GM12801 (cell line): ENCODE data around the gene DFFB.

ENCODE experiments used
- TF ChIP-seq, protein P1 (sequence below): IDR thresholded peaks from one replicate; pipeline ENCODE4 v1.5.1; 2011; ENCODE audit warnings: control low read depth; ENCODE audit not compliant: insufficient read length; ENCODE audit errors: extremely low read depth

Gene DFFB

DNA sequence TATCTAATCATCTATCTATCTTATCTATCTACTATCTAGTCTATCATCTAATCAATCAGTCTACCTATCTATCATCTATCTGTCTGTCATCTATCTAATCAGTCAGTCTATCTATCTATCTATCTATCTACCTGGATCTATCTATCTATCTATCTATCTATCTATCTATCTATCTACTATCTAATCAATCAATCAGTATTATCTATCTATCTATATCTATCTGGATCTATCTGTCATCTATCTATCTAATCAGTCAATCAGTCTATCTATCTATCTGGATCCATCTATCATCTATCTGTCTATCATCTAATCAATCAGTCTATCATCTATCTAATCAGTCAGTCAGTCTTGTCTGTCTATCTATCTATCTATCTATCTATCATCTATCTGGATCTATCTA lies 69.7 kb downstream of the DFFB start:
- TF ChIP-seq, protein P1, sequence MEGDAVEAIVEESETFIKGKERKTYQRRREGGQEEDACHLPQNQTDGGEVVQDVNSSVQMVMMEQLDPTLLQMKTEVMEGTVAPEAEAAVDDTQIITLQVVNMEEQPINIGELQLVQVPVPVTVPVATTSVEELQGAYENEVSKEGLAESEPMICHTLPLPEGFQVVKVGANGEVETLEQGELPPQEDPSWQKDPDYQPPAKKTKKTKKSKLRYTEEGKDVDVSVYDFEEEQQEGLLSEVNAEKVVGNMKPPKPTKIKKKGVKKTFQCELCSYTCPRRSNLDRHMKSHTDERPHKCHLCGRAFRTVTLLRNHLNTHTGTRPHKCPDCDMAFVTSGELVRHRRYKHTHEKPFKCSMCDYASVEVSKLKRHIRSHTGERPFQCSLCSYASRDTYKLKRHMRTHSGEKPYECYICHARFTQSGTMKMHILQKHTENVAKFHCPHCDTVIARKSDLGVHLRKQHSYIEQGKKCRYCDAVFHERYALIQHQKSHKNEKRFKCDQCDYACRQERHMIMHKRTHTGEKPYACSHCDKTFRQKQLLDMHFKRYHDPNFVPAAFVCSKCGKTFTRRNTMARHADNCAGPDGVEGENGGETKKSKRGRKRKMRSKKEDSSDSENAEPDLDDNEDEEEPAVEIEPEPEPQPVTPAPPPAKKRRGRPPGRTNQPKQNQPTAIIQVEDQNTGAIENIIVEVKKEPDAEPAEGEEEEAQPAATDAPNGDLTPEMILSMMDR, result no peak

DNA sequence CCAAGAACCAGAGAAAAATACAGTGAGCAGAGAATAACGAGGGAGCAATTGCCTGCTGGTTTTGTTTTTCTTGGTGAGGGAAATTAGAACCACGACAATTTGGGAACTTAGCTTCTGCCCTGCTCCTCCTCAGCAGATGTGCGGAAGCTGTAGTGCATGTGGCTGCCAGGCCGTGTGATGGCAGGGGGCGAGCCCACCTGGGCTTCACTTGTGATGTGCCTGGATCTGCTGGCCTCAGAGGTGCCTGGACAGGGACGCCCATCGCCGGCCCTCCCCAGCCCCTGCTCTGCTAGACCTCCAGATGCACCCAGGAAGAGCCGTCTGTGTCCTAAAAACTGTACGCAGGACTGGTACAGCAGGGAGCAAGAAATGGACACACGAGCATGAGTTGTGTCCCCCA lies 71.3 kb downstream of the DFFB start:
- TF ChIP-seq, protein P1, result no peak

DNA sequence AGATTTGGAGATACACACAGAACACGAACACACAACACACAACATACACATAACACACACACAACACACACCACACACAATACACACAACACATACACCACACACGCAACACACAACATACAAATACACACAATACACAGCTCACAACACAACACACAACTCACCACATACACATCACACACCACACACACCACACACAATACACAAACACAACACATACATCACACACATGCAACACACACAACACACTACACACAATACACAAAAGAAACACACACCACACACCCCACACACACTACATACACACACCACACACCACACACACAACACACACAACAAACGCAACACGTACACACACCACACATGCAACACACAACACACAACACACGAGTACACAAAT lies 71.8 kb downstream of the DFFB start:
- TF ChIP-seq, protein P1, result no peak

DNA sequence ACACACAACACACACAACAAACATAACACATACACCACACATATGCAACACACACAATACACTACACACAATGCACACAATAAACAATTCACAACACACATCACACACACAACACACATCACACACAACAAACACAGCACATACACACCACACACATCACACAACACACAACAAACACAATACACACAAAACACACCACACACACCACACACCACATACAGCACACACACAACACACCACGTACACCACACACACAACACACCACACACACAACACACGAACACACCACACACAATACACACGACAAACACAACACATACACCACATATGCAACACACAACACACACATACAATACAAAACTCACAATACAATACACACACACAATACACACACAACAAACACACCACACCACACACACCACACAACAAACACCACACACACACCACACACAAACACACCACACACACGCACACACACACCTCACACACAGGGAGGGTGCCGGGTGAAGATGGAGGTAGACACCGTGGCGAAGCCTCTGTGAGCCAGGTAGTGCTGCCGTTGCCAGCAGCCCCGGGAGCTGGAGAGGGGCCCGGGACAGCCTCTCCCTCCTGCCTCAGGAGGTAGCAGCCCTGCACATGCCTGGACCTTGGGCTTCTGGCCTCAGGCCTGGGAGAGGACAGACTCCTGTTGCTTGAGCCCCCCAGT lies 73.2 kb downstream of the DFFB start:
- TF ChIP-seq, protein P1, result no peak

DNA sequence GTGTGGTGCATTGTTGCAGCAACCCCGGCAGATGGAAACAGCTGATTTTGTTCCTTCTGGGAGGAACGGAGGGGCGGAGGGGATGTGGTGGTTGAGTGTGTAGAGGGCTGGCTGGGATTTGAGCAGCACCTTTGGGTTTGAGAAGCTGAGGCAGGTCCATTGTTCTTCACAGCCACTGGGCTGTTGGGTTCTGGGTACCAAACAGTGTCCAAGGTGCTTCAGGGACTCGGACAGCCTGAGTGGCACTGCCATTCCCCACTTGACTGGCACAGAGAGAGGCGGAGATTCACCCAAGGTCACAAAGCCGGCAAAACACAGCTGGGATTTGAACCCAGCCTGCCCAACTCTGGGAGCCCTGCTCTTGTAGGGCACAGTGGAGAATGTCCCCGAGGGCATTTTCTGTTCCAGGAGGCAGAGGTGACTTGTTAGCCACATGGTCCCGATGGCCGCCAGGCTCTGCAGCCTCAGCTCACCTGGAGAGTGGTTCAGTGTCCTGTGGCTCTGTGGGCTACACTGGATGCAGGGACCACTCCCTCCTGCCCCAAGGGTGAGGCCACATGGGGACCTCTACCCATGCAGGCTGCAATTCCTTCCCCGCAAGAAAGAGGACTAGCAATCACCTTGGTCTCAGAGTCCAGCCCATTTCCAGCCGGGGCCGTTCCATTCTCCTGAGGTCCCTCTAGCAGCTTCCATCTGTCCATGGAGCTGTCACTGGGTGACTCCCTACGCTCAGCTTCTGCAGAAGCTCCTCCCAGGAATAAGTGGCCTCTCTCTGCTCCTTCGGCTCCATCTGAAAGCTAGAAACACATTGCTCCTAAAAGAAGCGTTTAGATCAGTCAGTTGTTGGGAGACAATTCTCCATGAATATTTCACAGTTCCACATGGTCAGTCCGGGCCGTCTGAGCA lies 74.0 kb downstream of the DFFB start:
- TF ChIP-seq, protein P1, result no peak

DNA sequence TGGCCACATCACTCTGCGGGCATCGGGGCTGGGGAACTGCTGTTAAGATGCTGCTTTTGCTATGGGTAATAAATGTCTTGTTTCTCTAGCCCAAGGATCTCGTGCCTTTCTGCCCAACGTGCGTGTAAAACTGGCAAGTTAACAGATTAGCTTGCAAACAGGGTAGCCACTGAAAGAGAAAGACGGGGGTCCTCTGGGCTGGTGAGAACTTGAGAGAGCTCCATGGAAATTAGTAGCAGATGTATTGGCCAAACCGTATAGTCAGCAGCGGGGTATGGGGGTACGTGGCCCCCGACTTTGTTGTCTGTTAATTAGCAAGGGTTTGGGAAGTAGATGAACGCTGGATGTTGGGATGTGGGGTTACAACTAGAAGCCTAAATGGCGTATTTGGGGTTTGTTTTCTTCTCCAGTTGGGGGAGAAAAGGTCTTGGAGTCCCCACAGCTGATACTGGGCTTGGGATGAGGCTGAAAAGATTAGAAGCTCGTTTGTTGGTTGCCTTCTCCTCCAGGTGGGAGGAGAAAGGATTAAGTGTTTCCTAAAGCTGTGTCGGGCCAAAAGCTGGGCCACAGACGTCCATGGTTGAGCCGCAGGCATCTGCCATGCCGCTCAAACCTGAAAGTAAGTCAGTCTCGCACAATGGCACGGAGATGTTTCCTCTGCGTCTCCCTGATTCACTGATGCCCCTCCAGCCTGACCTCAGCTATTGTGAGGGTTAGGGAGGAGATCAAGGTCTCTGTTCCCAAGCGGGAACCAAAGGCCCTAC lies 75.1 kb downstream of the DFFB start:
- TF ChIP-seq, protein P1, result no peak
